OCI-LY3 (cell line): ENCODE results near the gene ADAMTS19.
A peak's percentile ranks its signal among the peaks of the same experiment; 100 is the strongest.

Source experiments
- H2AFZ ChIP-seq: fragments of 200-600, 300-600 bp; shearing (Covaris generic); 2 replicates; pipeline ENCODE4 v1.6.0; 2014; ENCODE audit warnings: antibody characterized with exemption, low read depth, low read length
- H3K27ac ChIP-seq: fragments of 200-600, 300-600 bp; sonication (generic); 2 replicates; pipeline ENCODE4 v1.5.1; 2014; ENCODE audit warnings: mild to moderate bottlenecking, low read length, moderate library complexity, mixed read lengths
- H3K27me3 ChIP-seq: fragments of 200-600, 300-600 bp; sonication (generic); 2 replicates; pipeline ENCODE4 v1.6.1; 2014; ENCODE audit warnings: low read depth, low read length, mixed read lengths
- H3K36me3 ChIP-seq: fragments of 200-600, 300-600 bp; sonication (generic); replicated peaks from 2 replicates; pipeline ENCODE3; 2014; ENCODE audit warnings: low read depth, low read length, mixed read lengths
- H3K4me1 ChIP-seq: fragments of 300-600, 200-600 bp; sonication (generic); 2 replicates; pipeline ENCODE4 v1.6.1; 2014; ENCODE audit warnings: low read length, mixed read lengths
- H3K4me2 ChIP-seq: fragments of 200-600, 300-600 bp; sonication (generic); 2 replicates; pipeline ENCODE4 v1.6.1; 2014; ENCODE audit warnings: low read length, mixed read lengths
- H3K4me3 ChIP-seq: fragments of 300-600, 200-600 bp; sonication (generic); 2 replicates; pipeline ENCODE4 v1.5.1; 2014; ENCODE audit warnings: antibody characterized with exemption, mild to moderate bottlenecking, low read length, moderate library complexity
- H3K79me2 ChIP-seq: fragments of 300-600, 200-600 bp; shearing (Covaris generic); 2 replicates; pipeline ENCODE4 v1.6.1; 2014; ENCODE audit warnings: mild to moderate bottlenecking, low read length, mixed read lengths
- H3K9ac ChIP-seq: fragments of 300-600, 200-600 bp; shearing (Covaris generic); 2 replicates; pipeline ENCODE4 v1.6.0; 2014; ENCODE audit warnings: mild to moderate bottlenecking, low read length, moderate library complexity
- H3K9me3 ChIP-seq: fragments of 200-600, 300-600 bp; shearing (Covaris generic); 2 replicates; pipeline ENCODE4 v1.6.1; 2014; ENCODE audit warnings: low read length, mixed read lengths; ENCODE audit not compliant: insufficient read depth
- H4K20me1 ChIP-seq: fragments of 200-600, 300-600 bp; sonication (generic); 2 replicates; pipeline ENCODE4 v1.6.1; 2016; ENCODE audit warnings: low read length, mixed read lengths; ENCODE audit not compliant: insufficient read depth
- CTCF ChIP-seq: fragments of 200-600, 300-600 bp; sonication (generic); IDR thresholded peaks from 2 replicates; pipeline ENCODE4 v1.5.1; 2014; ENCODE audit warnings: antibody characterized with exemption, low read length, low read depth
- EZH2phosphoT487 ChIP-seq: fragments of 200-600 bp; shearing (Covaris generic); IDR thresholded peaks from 2 replicates; pipeline ENCODE4 v1.6.1; 2018; ENCODE audit warnings: antibody characterized with exemption, mixed run types, low read depth

The ADAMTS19 gene

GRCh38 chr5:129661366-129662035 lies 201.4 kb downstream of the ADAMTS19 start:
- H4K20me1 ChIP-seq: no peaks in the 10 kb centered on the region
- no peak overlapping the region for H3K4me2 ChIP-seq
- H3K4me3 ChIP-seq: no peak overlapping the region
- no peak for TF ChIP-seq CTCF
- no peak for TF ChIP-seq EZH2phosphoT487
- H3K79me2 ChIP-seq: no peaks in the 10 kb centered on the region
- H3K27me3 ChIP-seq: no peaks in the 10 kb centered on the region
- H3K27ac ChIP-seq: no peak overlapping the region
- H3K9me3 ChIP-seq: no peaks in the 10 kb centered on the region
- no peak overlapping the region for H3K9ac ChIP-seq
- no peak overlapping the region for H2AFZ ChIP-seq
- no peaks in the 10 kb centered on the region for H3K36me3 ChIP-seq
- no peaks in the 10 kb centered on the region for H3K4me1 ChIP-seq

GRCh38 chr5:129664336-129664937 lies 204.3 kb downstream of the ADAMTS19 start:
- Histone ChIP-seq H2AFZ (no peak overlapping the region; the same call in 1 of the 2 replicates), H3K27ac (no peak overlapping the region), H3K9ac (no peak overlapping the region), H3K36me3 (no peaks in the 10 kb centered on the region), H3K4me2 (peak overlapping the region; percentile 50), H3K79me2 (no peaks in the 10 kb centered on the region), H3K27me3 (no peaks in the 10 kb centered on the region), H3K9me3 (no peaks in the 10 kb centered on the region), H3K4me3 (peak overlapping the region; percentile 37; the same call in 1 of the 2 replicates), H3K4me1 (no peaks in the 10 kb centered on the region), H4K20me1 (no peaks in the 10 kb centered on the region)
- TF ChIP-seq CTCF (peak; percentile 64), EZH2phosphoT487 (no peak)

- H2AFZ ChIP-seq: no peak overlapping the region
- no peaks in the 10 kb centered on the region for H4K20me1 ChIP-seq
- no peaks in the 10 kb centered on the region for H3K4me1 ChIP-seq
- H3K9me3 ChIP-seq: no peaks in the 10 kb centered on the region
- H3K36me3 ChIP-seq: no peaks in the 10 kb centered on the region
- H3K27me3 ChIP-seq: no peaks in the 10 kb centered on the region
- H3K4me2 ChIP-seq: no peak overlapping the region
- no peaks in the 10 kb centered on the region for H3K79me2 ChIP-seq
- H3K4me3 ChIP-seq: no peak overlapping the region
- TF ChIP-seq CTCF (no peak), EZH2phosphoT487 (no peak)
- H3K9ac ChIP-seq: no peak overlapping the region
- H3K27ac ChIP-seq: no peak overlapping the region
These were observed 210.9 kb downstream of the ADAMTS19 start for GRCh38 chr5:129670957-129671500.

- Histone ChIP-seq H3K4me3 (no peak overlapping the region), H3K4me2 (no peak overlapping the region), H3K9ac (no peak overlapping the region), H3K27ac (no peak overlapping the region), H3K9me3 (no peaks in the 10 kb centered on the region), H3K4me1 (no peaks in the 10 kb centered on the region), H2AFZ (no peak overlapping the region), H3K36me3 (no peaks in the 10 kb centered on the region), H3K27me3 (no peaks in the 10 kb centered on the region), H4K20me1 (no peaks in the 10 kb centered on the region), H3K79me2 (no peaks in the 10 kb centered on the region)
- TF ChIP-seq CTCF (no peak), EZH2phosphoT487 (no peak)
These were observed 211.9 kb downstream of the ADAMTS19 start for GRCh38 chr5:129672006-129672405.
